ENCODE results near the gene TM4SF20.

Gene TM4SF20

GRCh38 chr2:227402959-227403358 is 23.9 kb upstream of the TM4SF20 start:
- Histone ChIP-seq H3K27ac (ENCODE audit: low read depth, low read length) (no peak overlapping the region), H3K4me2 (ENCODE audit: low read length) (no peak overlapping the region), H3K4me1 (ENCODE audit: control insufficient read depth, low read length) (no peaks in the 10 kb centered on the region), H3K4me3 (ENCODE audit: low read length) (no peak overlapping the region), H3K36me3 (ENCODE audit: control insufficient read depth, low read length) (no peaks in the 10 kb centered on the region), H3K27me3 (ENCODE audit: control insufficient read depth, low read length) (peaks cover 6% of the 10 kb centered on the region), H3K9me3 (ENCODE audit: control insufficient read depth, insufficient read depth, low read length) (no peaks in the 10 kb centered on the region), H4K20me1 (ENCODE audit: control insufficient read depth, insufficient read depth, low read depth, low read length) (no peaks in the 10 kb centered on the region), H3K79me2 (ENCODE audit: control insufficient read depth, low read length) (no peaks in the 10 kb centered on the region), H3F3A (ENCODE audit: control insufficient read depth, insufficient read depth) (no peaks in the 10 kb centered on the region), H3K9me2 (replicated peaks; ENCODE audit: control insufficient read depth, low read length) (no peaks in the 10 kb centered on the region)
- no peak for TF ChIP-seq EZH2phosphoT487 (IDR thresholded peaks at IDR 0.05; ENCODE audit: borderline replicate concordance, low read length)
- TF ChIP-seq CTCF (IDR thresholded peaks at IDR 0.05; ENCODE audit: low read depth, low read length, poor library complexity, severe bottlenecking): no peak

- Histone ChIP-seq H3K9me3 (ENCODE audit: control insufficient read depth, insufficient read depth, low read length) (no peaks in the 10 kb centered on the region), H4K20me1 (ENCODE audit: control insufficient read depth, insufficient read depth, low read depth, low read length) (no peaks in the 10 kb centered on the region), H3K4me3 (ENCODE audit: low read length) (no peak overlapping the region), H3K4me2 (ENCODE audit: low read length) (no peak overlapping the region), H3K27me3 (ENCODE audit: control insufficient read depth, low read length) (peaks cover 6% of the 10 kb centered on the region), H3K4me1 (ENCODE audit: control insufficient read depth, low read length) (no peaks in the 10 kb centered on the region), H3K27ac (ENCODE audit: low read depth, low read length) (no peak overlapping the region), H3F3A (ENCODE audit: control insufficient read depth, insufficient read depth) (no peaks in the 10 kb centered on the region), H3K36me3 (ENCODE audit: control insufficient read depth, low read length) (no peaks in the 10 kb centered on the region), H3K79me2 (ENCODE audit: control insufficient read depth, low read length) (no peaks in the 10 kb centered on the region), H3K9me2 (replicated peaks; ENCODE audit: control insufficient read depth, low read length) (no peaks in the 10 kb centered on the region)
- TF ChIP-seq EZH2phosphoT487 (IDR thresholded peaks at IDR 0.05; ENCODE audit: borderline replicate concordance, low read length) (no peak), CTCF (IDR thresholded peaks at IDR 0.05; ENCODE audit: low read depth, low read length, poor library complexity, severe bottlenecking) (no peak)
These were observed 23.2 kb upstream of the TM4SF20 start for GRCh38 chr2:227402321-227402720.

GRCh38 chr2:227401550-227401949 is 22.4 kb upstream of the TM4SF20 start:
- Histone ChIP-seq H3K4me2 (ENCODE audit: low read length) (no peak overlapping the region), H3K9me2 (replicated peaks; ENCODE audit: control insufficient read depth, low read length) (no peaks in the 10 kb centered on the region), H3K79me2 (ENCODE audit: control insufficient read depth, low read length) (no peaks in the 10 kb centered on the region), H3K9me3 (ENCODE audit: control insufficient read depth, insufficient read depth, low read length) (no peaks in the 10 kb centered on the region), H3K4me3 (ENCODE audit: low read length) (no peak overlapping the region), H3K27ac (ENCODE audit: low read depth, low read length) (no peak overlapping the region), H3K27me3 (ENCODE audit: control insufficient read depth, low read length) (peaks cover 3% of the 10 kb centered on the region), H4K20me1 (ENCODE audit: control insufficient read depth, insufficient read depth, low read depth, low read length) (no peaks in the 10 kb centered on the region), H3K36me3 (ENCODE audit: control insufficient read depth, low read length) (no peaks in the 10 kb centered on the region), H3F3A (ENCODE audit: control insufficient read depth, insufficient read depth) (no peaks in the 10 kb centered on the region), H3K4me1 (ENCODE audit: control insufficient read depth, low read length) (no peaks in the 10 kb centered on the region)
- TF ChIP-seq EZH2phosphoT487 (IDR thresholded peaks at IDR 0.05; ENCODE audit: borderline replicate concordance, low read length) (no peak), CTCF (IDR thresholded peaks at IDR 0.05; ENCODE audit: low read depth, low read length, poor library complexity, severe bottlenecking) (no peak)
